ENCODE results near the gene LAMA1.

DNA sequence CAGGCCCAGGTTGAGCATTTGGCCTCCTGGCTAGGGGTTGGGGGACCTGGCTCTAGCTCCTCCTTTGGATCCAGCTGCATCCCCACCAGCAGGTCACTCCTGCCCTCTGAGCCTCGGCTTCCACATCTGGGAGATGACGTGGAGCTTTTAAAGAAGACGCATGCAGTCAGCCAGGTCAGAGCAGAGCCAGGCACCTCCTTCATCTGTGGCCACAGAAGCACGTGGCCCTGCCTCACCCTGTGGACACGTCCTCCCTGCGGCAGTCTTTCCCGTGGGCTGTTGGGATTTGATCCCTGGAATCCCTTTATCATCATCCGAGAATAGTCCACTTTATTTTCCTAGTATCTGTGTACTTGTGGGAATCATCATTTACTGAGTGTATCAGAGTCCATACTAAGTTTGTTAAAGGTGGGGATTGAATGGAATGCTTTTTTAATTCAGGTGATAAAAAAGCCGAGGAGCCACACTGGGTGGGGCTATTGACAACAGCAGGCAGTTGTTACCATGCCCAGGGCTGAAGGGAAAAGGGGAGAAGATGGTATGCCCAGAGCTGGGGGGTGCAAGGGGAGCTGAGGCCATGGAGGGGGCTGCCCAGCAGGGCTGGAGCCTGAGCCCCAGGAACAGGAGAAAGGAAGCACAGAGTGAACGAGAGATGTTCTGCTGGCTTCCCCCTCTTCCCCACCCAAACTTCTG lies 170.1 kb downstream of the LAMA1 start:
- no peak for TF ChIP-seq GATA2 (IDR thresholded peaks at IDR 0.05; ENCODE audit: low read depth, low read length)
- TF ChIP-seq GATA3 (IDR thresholded peaks at IDR 0.05; ENCODE audit: low read depth, low read length) = no peak

Measured in SH-SY5Y (cell line).